ENCODE results near the gene ELP1. TPM values are rescaled to one million over a fixed set of nuclear protein-coding genes. Genes with fewer than 3 reads are reported as not detected.

Gene ELP1
- total RNA-seq, 4 donors from 2014 or later, result 15.2 to 23.3 (median 18.9) TPM

DNA sequence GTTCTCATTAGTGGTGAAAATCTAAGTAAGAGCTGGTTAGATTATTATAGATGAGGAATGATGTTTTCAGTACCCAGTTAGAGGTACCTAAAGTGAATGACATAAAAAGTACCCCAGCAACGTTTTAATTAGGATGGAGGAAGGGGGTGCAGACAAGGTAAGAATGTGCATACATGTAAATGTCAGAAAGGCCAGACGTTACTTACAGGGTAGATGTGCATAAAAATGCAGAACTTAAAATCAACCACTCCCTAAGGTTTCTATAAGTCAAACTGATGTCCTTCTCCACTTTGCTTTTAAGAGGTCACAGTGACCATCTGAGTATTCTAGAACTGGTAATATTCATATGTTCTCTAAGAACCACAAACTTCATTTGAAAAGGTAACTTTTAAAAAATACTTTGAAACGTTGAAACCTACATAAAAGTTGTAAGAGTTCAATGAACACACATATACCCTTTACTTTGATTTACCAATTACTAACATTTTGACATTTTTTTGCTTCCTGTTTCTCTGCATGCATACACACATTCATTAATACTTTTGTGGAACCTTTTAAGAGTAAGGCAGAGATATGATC is 53.1 kb downstream of the ELP1 start:
- no peak for ATAC-seq
- WGBS, 2 donors (ENCODE audit: low coverage in 1 of 2), result 60 to 77% methylated on average over 3 of the region's 3 CpGs
- H3K36me3 ChIP-seq, result peaks cover 6 to 85% of the 10 kb centered on the region in 2 donors
- H3K27ac ChIP-seq, result no peak overlapping the region
- no peak overlapping the region for H3K4me3 ChIP-seq
- no peaks in the 10 kb centered on the region for H3K27me3 ChIP-seq
- peaks cover 0 to 1% (median 0%) of the 10 kb centered on the region in 3 donors for H3K4me1 ChIP-seq
- H3K9me3 ChIP-seq, result no peaks in the 10 kb centered on the region
- TF ChIP-seq POLR2AphosphoS5 (IDR thresholded peaks at IDR 0.05), result no peak

DNA sequence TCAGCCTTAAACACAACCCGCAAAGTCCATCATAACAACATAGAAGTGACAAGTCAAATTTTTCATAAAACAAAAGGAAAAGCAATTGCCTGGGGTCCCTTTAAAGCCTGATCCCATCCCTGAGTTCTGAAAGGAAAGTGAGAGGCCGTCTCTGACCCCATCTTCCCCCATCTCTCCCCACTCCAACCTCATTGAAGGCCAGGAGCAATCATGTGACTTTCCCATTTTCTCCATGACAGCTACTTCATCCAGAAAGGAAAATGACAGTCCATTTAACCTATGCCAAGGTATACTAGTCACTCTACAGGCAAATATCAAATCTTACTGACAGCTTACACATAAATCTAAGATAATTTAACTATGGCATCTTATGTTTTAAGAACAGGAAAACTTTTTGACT is 56.4 kb downstream of the ELP1 start:
- H3K27ac ChIP-seq, result no peak overlapping the region
- no peaks in the 10 kb centered on the region for H3K9me3 ChIP-seq
- peaks cover 6 to 98% of the 10 kb centered on the region in 2 donors for H3K36me3 ChIP-seq
- no peaks in the 10 kb centered on the region for H3K27me3 ChIP-seq
- no peak for ATAC-seq
- no peaks in the 10 kb centered on the region for H3K4me1 ChIP-seq
- TF ChIP-seq, protein P1, sequence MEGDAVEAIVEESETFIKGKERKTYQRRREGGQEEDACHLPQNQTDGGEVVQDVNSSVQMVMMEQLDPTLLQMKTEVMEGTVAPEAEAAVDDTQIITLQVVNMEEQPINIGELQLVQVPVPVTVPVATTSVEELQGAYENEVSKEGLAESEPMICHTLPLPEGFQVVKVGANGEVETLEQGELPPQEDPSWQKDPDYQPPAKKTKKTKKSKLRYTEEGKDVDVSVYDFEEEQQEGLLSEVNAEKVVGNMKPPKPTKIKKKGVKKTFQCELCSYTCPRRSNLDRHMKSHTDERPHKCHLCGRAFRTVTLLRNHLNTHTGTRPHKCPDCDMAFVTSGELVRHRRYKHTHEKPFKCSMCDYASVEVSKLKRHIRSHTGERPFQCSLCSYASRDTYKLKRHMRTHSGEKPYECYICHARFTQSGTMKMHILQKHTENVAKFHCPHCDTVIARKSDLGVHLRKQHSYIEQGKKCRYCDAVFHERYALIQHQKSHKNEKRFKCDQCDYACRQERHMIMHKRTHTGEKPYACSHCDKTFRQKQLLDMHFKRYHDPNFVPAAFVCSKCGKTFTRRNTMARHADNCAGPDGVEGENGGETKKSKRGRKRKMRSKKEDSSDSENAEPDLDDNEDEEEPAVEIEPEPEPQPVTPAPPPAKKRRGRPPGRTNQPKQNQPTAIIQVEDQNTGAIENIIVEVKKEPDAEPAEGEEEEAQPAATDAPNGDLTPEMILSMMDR (IDR thresholded peaks at IDR 0.05), result no peak
- TF ChIP-seq POLR2AphosphoS5 (IDR thresholded peaks at IDR 0.05) (no peak), EP300 (IDR thresholded peaks at IDR 0.05) (no peak), POLR2A (IDR thresholded peaks at IDR 0.05) (no peak)
- H3K4me3 ChIP-seq, result no peak overlapping the region
- 67 to 90% methylated on average over 1 to 2 of the region's 2 CpGs for WGBS, 2 donors (ENCODE audit: low coverage in 1 of 2)

DNA sequence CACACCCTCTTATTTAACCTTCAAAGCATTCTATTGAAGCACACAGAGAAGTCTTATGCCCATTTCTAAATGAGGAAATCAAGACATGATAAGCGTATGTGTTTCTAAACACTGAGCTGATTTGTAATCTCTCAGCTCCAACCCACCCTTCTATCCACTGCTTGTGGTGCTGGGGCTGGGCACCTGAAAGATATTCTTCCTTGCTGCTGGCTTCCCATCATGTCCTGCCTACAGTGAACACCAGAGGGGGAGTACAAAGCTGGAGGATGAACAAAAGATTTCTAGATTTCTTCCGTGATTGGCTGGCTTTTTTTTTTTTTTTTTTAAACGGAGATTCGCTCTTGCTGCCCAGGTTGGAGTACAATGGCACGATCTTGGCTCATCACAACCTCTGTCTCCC is 57.5 kb downstream of the ELP1 start:
- 78 to 81% methylated on average over 2 to 4 of the region's 5 CpGs for WGBS, 2 donors (ENCODE audit: low coverage in 1 of 2)
- ATAC-seq, result no peak
- Histone ChIP-seq H3K27ac (no peak overlapping the region), H3K36me3 (peaks cover 6 to 99% of the 10 kb centered on the region in 2 donors), H3K4me1 (no peaks in the 10 kb centered on the region), H3K4me3 (no peak overlapping the region), H3K27me3 (no peaks in the 10 kb centered on the region), H3K9me3 (no peaks in the 10 kb centered on the region)
- no peak for TF ChIP-seq POLR2A (IDR thresholded peaks at IDR 0.05)
- TF ChIP-seq EP300 (IDR thresholded peaks at IDR 0.05), result no peak
- TF ChIP-seq, protein P1 (IDR thresholded peaks at IDR 0.05), result no peak
- no peak for TF ChIP-seq POLR2AphosphoS5 (IDR thresholded peaks at IDR 0.05)

DNA sequence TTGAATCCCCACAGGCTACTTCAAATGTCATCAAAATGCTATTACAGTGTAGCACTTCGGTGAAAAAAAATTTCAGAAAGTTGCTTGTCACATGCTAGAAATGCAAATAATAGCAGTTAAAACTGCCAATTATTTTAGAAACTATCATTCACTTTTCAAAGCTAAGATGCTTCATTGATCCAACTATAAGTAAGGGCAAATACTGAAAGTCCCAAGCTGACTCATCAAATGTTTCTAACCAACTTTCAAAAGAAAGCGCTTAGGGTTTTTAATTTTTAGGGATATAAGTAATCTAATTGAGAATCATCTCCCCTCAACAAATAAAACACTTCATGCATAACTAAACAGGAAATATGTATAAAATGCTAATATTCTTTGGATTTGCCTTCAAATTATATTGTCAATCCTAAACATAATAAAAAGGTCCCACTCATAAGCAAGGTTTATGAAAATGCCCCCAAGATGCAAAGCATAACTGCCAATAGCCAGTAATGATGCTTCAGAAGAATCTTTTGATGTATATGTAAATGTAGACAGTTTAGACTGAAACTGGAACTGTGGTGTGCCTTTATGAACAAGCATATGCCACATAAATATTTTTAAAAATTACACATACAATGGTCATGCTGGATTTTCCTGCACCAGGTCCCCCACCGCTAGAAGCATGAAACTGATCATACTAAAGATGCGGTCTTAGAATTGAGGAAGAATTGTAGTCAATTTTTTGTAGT is 59.7 kb downstream of the ELP1 start:
- H3K36me3 ChIP-seq, result peaks cover 6 to 97% of the 10 kb centered on the region in 2 donors
- no peaks in the 10 kb centered on the region for H3K4me1 ChIP-seq
- no peak for ATAC-seq
- no peak overlapping the region for H3K4me3 ChIP-seq
- TF ChIP-seq POLR2AphosphoS5 (IDR thresholded peaks at IDR 0.05) (no peak), EP300 (IDR thresholded peaks at IDR 0.05) (no peak), POLR2A (IDR thresholded peaks at IDR 0.05) (no peak)
- TF ChIP-seq, protein P1 (IDR thresholded peaks at IDR 0.05), result no peak
- 90 to 91% methylated on average over 3 to 4 of the region's 4 CpGs for WGBS, 2 donors (ENCODE audit: low coverage in 1 of 2)
- no peaks in the 10 kb centered on the region for H3K9me3 ChIP-seq
- H3K27ac ChIP-seq, result no peak overlapping the region
- H3K27me3 ChIP-seq, result no peaks in the 10 kb centered on the region

DNA sequence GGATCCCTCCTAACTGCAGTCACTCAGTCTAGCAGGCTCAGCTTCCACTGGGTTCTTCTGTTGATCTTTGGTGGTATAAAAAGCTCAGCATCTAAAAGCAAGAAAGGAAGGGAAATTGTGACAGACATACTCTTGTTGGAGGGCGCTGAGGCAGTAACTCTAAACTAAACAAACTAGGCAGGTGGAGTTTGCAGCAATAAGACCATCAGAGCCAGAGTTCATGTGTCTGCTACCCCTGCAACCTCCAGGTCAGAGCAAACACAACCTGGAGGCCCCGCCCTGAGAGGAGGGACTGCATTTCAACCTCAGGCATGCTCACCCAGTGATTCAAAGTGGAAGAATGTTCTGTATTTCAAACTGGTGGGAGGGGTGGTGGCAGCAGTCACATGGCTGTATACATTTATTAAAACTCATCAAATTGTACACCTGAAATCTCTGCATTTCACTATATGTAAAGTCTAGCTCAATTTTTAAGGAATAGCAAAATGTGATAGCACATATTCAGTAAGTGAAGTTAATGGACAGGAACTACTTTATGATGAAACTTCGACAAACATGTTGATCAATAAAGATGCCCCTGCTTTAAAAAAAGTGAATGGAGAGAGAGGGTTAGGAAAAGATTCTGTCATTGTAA is 64.7 kb downstream of the ELP1 start:
- ATAC-seq, result no peak
- Histone ChIP-seq H3K4me1 (no peaks in the 10 kb centered on the region), H3K27ac (no peak overlapping the region), H3K9me3 (no peaks in the 10 kb centered on the region), H3K4me3 (no peak overlapping the region), H3K27me3 (no peaks in the 10 kb centered on the region), H3K36me3 (peaks cover 0 to 66% of the 10 kb centered on the region in 2 donors)
- WGBS, 2 donors (ENCODE audit: low coverage in 1 of 2), result 100% methylated on average over 1 to 2 of the region's 3 CpGs
- TF ChIP-seq, protein P1 (IDR thresholded peaks at IDR 0.05), result no peak
- TF ChIP-seq POLR2AphosphoS5 (IDR thresholded peaks at IDR 0.05) (no peak), POLR2A (IDR thresholded peaks at IDR 0.05) (no peak)
